ENCODE results near the gene EIF4G2.

Gene EIF4G2

GRCh38 chr11:10785146-10785474 is 23.6 kb downstream of the EIF4G2 start:
- H3K27me3 ChIP-seq (ENCODE audit: insufficient read depth, poor library complexity, severe bottlenecking), result no peaks in the 10 kb centered on the region
- TF ChIP-seq CTCF (IDR thresholded peaks at IDR 0.05; ENCODE audit: poor library complexity, severe bottlenecking), result no peak
- H3K9me3 ChIP-seq (ENCODE audit: severe bottlenecking), result no peaks in the 10 kb centered on the region
- no peaks in the 10 kb centered on the region; the same call in 1 of the 2 replicates for H3K36me3 ChIP-seq (ENCODE audit: low read depth)
- H3K27ac ChIP-seq (ENCODE audit: poor library complexity, severe bottlenecking), result no peak overlapping the region
- DNase-seq (ENCODE audit: low spot score) (no peak), ATAC-seq (ENCODE audit: low read depth) (no peak)
- no peaks in the 10 kb centered on the region for H3K4me1 ChIP-seq (ENCODE audit: insufficient read depth, poor library complexity, severe bottlenecking)
- no peak overlapping the region for H3K4me3 ChIP-seq (ENCODE audit: severe bottlenecking)

- H3K4me1 ChIP-seq (ENCODE audit: insufficient read depth, poor library complexity, severe bottlenecking), result no peaks in the 10 kb centered on the region
- H3K27ac ChIP-seq (ENCODE audit: poor library complexity, severe bottlenecking), result no peak overlapping the region
- no peak for ATAC-seq (ENCODE audit: low read depth)
- no peak for TF ChIP-seq CTCF (IDR thresholded peaks at IDR 0.05; ENCODE audit: poor library complexity, severe bottlenecking)
- H3K36me3 ChIP-seq (ENCODE audit: low read depth), result peaks cover 6% of the 10 kb centered on the region
- H3K4me3 ChIP-seq (ENCODE audit: severe bottlenecking), result no peak overlapping the region
- no peaks in the 10 kb centered on the region for H3K9me3 ChIP-seq (ENCODE audit: severe bottlenecking)
- H3K27me3 ChIP-seq (ENCODE audit: insufficient read depth, poor library complexity, severe bottlenecking), result no peaks in the 10 kb centered on the region
- DNase-seq (ENCODE audit: low spot score), result no peak
These were observed 24.2 kb downstream of the EIF4G2 start for GRCh38 chr11:10784232-10785145.

- Histone ChIP-seq H3K4me1 (ENCODE audit: insufficient read depth, poor library complexity, severe bottlenecking) (no peaks in the 10 kb centered on the region), H3K36me3 (ENCODE audit: low read depth) (peaks cover 47% of the 10 kb centered on the region), H3K27ac (ENCODE audit: poor library complexity, severe bottlenecking) (no peak overlapping the region), H3K27me3 (ENCODE audit: insufficient read depth, poor library complexity, severe bottlenecking) (no peaks in the 10 kb centered on the region), H3K4me3 (ENCODE audit: severe bottlenecking) (no peak overlapping the region), H3K9me3 (ENCODE audit: severe bottlenecking) (no peaks in the 10 kb centered on the region)
- ATAC-seq (ENCODE audit: low read depth) (no peak), DNase-seq (ENCODE audit: low spot score) (no peak)
- TF ChIP-seq CTCF (IDR thresholded peaks at IDR 0.05; ENCODE audit: poor library complexity, severe bottlenecking), result no peak
These were observed 28.7 kb downstream of the EIF4G2 start for GRCh38 chr11:10780040-10780439.

- Histone ChIP-seq H3K4me3 (ENCODE audit: severe bottlenecking) (no peak overlapping the region), H3K27me3 (ENCODE audit: insufficient read depth, poor library complexity, severe bottlenecking) (no peaks in the 10 kb centered on the region), H3K4me1 (ENCODE audit: insufficient read depth, poor library complexity, severe bottlenecking) (no peaks in the 10 kb centered on the region), H3K27ac (ENCODE audit: poor library complexity, severe bottlenecking) (no peak overlapping the region), H3K9me3 (ENCODE audit: severe bottlenecking) (no peaks in the 10 kb centered on the region), H3K36me3 (ENCODE audit: low read depth) (peaks cover 56% of the 10 kb centered on the region)
- DNase-seq (ENCODE audit: low spot score) (no peak), ATAC-seq (ENCODE audit: low read depth) (no peak)
- no peak for TF ChIP-seq CTCF (IDR thresholded peaks at IDR 0.05; ENCODE audit: poor library complexity, severe bottlenecking)
These were observed 29.6 kb downstream of the EIF4G2 start for GRCh38 chr11:10779086-10779485.
